Activated naive CD8-positive, alpha-beta T cell treated with anti-CD3 and anti-CD28 coated beads, Interleukin-2, amount 10 ng/mL, durations not matched to agents 7 days and 5 days (primary cell): ENCODE results near the gene CD99L2. TPM values are rescaled to one million over a fixed set of nuclear protein-coding genes. Genes with fewer than 3 reads are reported as not detected.
"Not testable (repeated sequence)": the region's sequence is repeated elsewhere in the genome, so short reads cannot be mapped to it uniquely, and the experiment has no call there.

Source experiments
- ATAC-seq: fragments of 150-1000 bp; cut with Tn5 transposase; one replicate; pipeline ENCODE4 v1.10.0; 2021; ENCODE audit warnings: low read depth, moderate library complexity
- POLR2A ChIA-PET: fragments of 350-600 bp; sonication (Branson Sonifier 250); formaldehyde crosslinking; loops from one replicate; lab custom pipeline; 2021; ENCODE audit warnings: antibody characterized with exemption; lab: Charles Lee
- DNase-seq: peaks from one replicate; pipeline ENCODE4 v3.0.0; 2021
- H3K27ac Mint-ChIP-seq: one replicate; pipeline ENCODE4 v1.8.0; 2022; ENCODE audit warnings: mild to moderate bottlenecking, mixed read lengths
- H3K27me3 Mint-ChIP-seq: one replicate; pipeline ENCODE4 v1.8.0; 2022; ENCODE audit warnings: mild to moderate bottlenecking, moderate library complexity, mixed read lengths
- H3K36me3 Mint-ChIP-seq: one replicate; pipeline ENCODE4 v1.8.0; 2021; ENCODE audit warnings: mild to moderate bottlenecking, mixed read lengths
- H3K4me1 Mint-ChIP-seq: one replicate; pipeline ENCODE4 v1.8.0; 2021; ENCODE audit warnings: mixed read lengths
- H3K4me3 Mint-ChIP-seq: one replicate; pipeline ENCODE4 v1.8.0; 2022; ENCODE audit warnings: mild to moderate bottlenecking, moderate library complexity, mixed read lengths
- H3K9me3 Mint-ChIP-seq: one replicate; pipeline ENCODE4 v1.8.0; 2021; ENCODE audit warnings: mixed read lengths
- total RNA-seq, 2 experiments: library from RNA; stranded (reverse); gene quantifications; one replicate each; pipeline ENCODE4 v1.2.3, GENCODE V29; 2021

The CD99L2 gene
- total RNA-seq, 2 experiments from 2014 or later, result 18.5 to 19.6 TPM

DNA sequence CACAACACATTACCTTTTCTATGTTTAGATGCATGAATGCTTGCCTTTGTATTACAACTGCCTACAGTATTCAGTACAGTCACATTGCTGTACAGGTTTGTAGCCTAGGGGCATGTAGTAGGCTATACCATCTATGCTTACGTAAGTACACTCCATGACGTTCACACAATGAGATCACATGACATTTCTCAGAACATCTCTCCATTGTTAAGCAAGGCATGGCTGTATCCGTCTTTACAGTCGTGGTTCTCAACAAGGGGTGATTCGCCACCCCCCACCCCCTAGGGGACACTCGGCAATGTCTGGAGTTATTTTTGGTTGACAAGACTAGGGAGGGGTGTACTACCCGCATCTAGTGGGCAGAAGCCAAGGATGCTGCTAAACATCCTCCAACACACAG is 12.1 kb downstream of the CD99L2 start:
- Mint-ChIP-seq H3K4me3 (no peak overlapping the region), H3K4me1 (peaks cover 5% of the 10 kb centered on the region), H3K27me3 (no peaks in the 10 kb centered on the region), H3K36me3 (peaks cover 2% of the 10 kb centered on the region), H3K27ac (no peak overlapping the region), H3K9me3 (no peaks in the 10 kb centered on the region)
- no peak for ATAC-seq
- no peak for DNase-seq
- POLR2A ChIA-PET, result no interaction called here

GRCh38 chrX:150880808-150881165 is 17.7 kb downstream of the CD99L2 start:
- Mint-ChIP-seq H3K27me3 (no peaks in the 10 kb centered on the region), H3K27ac (peak overlapping the region; percentile 79), H3K4me3 (peak overlapping the region; percentile 55), H3K4me1 (peaks cover 27% of the 10 kb centered on the region), H3K36me3 (peaks cover 10% of the 10 kb centered on the region), H3K9me3 (peaks cover 2% of the 10 kb centered on the region)
- DNase-seq, result no peak
- ATAC-seq, result peak; percentile 89
- POLR2A ChIA-PET, result interaction anchor here (1.4 to 1.6 kb wide), 3 partner anchors 17 to 102 kb away, joined by 4 to 5 read pairs (median 4); partner anchors contain the start of gene HMGB3

- POLR2A ChIA-PET, result interaction anchor here (0.6 to 1.6 kb wide), 7 partner anchors 12 to 105 kb away, joined by 3 to 10 read pairs (median 4); partner anchors contain the start of gene HMGB3
- ATAC-seq, result peak; percentile 68
- Mint-ChIP-seq H3K27ac (peak overlapping the region; percentile 79), H3K4me1 (peaks cover 27% of the 10 kb centered on the region), H3K27me3 (no peaks in the 10 kb centered on the region), H3K9me3 (peaks cover 3% of the 10 kb centered on the region), H3K36me3 (peaks cover 16% of the 10 kb centered on the region), H3K4me3 (peak overlapping the region; percentile 55)
- no peak for DNase-seq
These were observed 18.3 kb downstream of the CD99L2 start for GRCh38 chrX:150879855-150880807.

DNA sequence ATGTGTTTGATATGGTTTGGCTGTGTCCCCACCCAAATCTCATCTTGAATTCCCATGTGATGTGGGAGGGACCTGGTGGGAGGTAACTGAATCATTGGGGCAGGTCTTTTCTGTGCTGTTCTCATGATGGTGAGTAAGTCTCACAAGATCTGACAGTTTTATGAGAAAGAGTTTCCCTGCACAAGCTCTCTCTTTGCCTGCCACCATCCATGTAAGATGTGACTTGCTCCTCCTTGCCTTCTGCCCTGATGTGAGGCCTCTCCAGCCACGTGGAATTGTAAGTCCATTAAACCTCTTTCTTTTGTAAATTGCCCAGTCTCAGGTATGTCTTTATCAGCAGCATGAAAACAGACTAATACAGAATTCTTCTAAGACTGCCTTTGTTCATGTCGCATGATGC is 22.8 kb downstream of the CD99L2 start:
- H3K27ac Mint-ChIP-seq, POLR2A ChIA-PET, H3K4me3 Mint-ChIP-seq: not testable (repeated sequence)

GRCh38 chrX:150874448-150874847 is 24.0 kb downstream of the CD99L2 start:
- POLR2A ChIA-PET, result no interaction called here
- Mint-ChIP-seq H3K4me1 (peaks cover 22% of the 10 kb centered on the region), H3K9me3 (peaks cover 4% of the 10 kb centered on the region)

More for the DNA sequence above, 22.8 kb downstream of the CD99L2 start:
- H3K27me3 Mint-ChIP-seq, H3K9me3 Mint-ChIP-seq, ATAC-seq, DNase-seq: not testable (repeated sequence)
- Mint-ChIP-seq H3K36me3 (peaks cover 27% of the 10 kb centered on the region), H3K4me1 (peaks cover 32% of the 10 kb centered on the region)

DNA sequence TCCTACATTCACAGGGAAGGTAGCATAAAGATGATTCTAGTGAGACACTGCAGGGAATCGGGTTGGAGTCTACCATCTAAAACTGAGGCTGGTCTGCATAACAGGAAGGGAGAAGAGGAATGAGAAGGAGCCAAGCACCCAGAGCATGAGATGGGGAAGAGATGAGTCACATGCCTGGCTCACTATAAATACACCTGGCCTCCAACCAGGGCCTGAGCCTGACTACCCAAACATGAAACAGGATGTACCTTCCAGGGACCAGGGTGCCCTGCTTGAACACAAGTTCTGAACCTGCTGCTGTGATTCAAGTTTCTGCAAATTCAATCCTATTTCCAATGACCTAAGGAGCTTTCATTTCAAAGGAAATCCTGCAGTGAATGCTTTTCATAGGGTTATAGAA is 24.9 kb downstream of the CD99L2 start:
- Mint-ChIP-seq H3K27me3 (no peaks in the 10 kb centered on the region), H3K27ac (peak overlapping the region; percentile 43), H3K36me3 (peaks cover 23% of the 10 kb centered on the region), H3K4me1 (peaks cover 25% of the 10 kb centered on the region), H3K4me3 (no peak overlapping the region), H3K9me3 (peaks cover 4% of the 10 kb centered on the region)
- ATAC-seq (peak; percentile 45), DNase-seq (no peak)
- POLR2A ChIA-PET, result no interaction called here

More at GRCh38 chrX:150874448-150874847, 24.0 kb downstream of the CD99L2 start:
- no peak for ATAC-seq
- no peak for DNase-seq
- no peak overlapping the region for H3K27ac Mint-ChIP-seq
- no peak overlapping the region for H3K4me3 Mint-ChIP-seq
- H3K27me3 Mint-ChIP-seq, result no peaks in the 10 kb centered on the region
- peaks cover 27% of the 10 kb centered on the region for H3K36me3 Mint-ChIP-seq

GRCh38 chrX:150872773-150873336 is 25.6 kb downstream of the CD99L2 start:
- POLR2A ChIA-PET, result interaction anchor here (0.9 kb wide), 1 partner anchor 18 kb away, joined by 5 read pairs; no protein-coding TSS in a partner anchor
- Mint-ChIP-seq H3K9me3 (peaks cover 4% of the 10 kb centered on the region), H3K27me3 (no peaks in the 10 kb centered on the region), H3K27ac (no peak overlapping the region), H3K36me3 (peaks cover 23% of the 10 kb centered on the region), H3K4me1 (peaks cover 27% of the 10 kb centered on the region), H3K4me3 (no peak overlapping the region)
- DNase-seq (no peak), ATAC-seq (no peak)

DNA sequence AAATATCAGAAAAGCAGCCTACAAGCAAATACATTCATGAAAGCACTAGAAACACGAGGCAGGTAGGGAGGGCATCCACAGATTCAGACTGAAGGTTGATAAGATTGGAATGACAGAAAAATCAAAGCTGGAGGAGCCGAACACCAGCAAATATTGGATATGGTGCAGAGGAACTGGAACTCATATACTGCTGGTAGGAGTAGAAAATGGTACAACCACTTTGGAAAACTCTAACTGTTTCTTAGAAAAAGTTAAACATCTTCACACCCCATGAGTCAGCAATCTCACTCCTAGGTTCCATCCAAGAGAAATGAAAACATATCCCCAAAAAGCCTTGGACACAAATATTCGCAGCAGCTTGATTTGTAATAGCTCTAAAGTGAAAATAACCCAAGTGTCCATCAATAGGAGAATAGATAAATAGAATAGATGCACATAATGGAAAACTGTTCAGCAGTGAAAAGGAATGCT is 27.1 kb downstream of the CD99L2 start:
- no peak overlapping the region for H3K27ac Mint-ChIP-seq
- H3K36me3 Mint-ChIP-seq, result peaks cover 21% of the 10 kb centered on the region
- H3K9me3 Mint-ChIP-seq, result peaks cover 4% of the 10 kb centered on the region
- H3K4me3 Mint-ChIP-seq, result no peak overlapping the region
- H3K4me1 Mint-ChIP-seq, result peaks cover 27% of the 10 kb centered on the region
- ATAC-seq, result no peak
- DNase-seq, result no peak
- H3K27me3 Mint-ChIP-seq, result no peaks in the 10 kb centered on the region
- POLR2A ChIA-PET, result interaction anchor here (0.5 to 0.6 kb wide), 2 partner anchors 11 to 37 kb away, joined by 3 to 6 read pairs; no protein-coding TSS in a partner anchor

- peaks cover 2% of the 10 kb centered on the region for H3K9me3 Mint-ChIP-seq
- H3K4me3 Mint-ChIP-seq, result no peak overlapping the region
- no peak for DNase-seq
- no peak overlapping the region for H3K27ac Mint-ChIP-seq
- POLR2A ChIA-PET, result interaction anchor here (0.5 kb wide), 1 partner anchor 37 kb away, joined by 3 read pairs; no protein-coding TSS in a partner anchor
- ATAC-seq, result no peak
- H3K36me3 Mint-ChIP-seq, result peaks cover 16% of the 10 kb centered on the region
- H3K27me3 Mint-ChIP-seq, result no peaks in the 10 kb centered on the region
- H3K4me1 Mint-ChIP-seq, result peaks cover 27% of the 10 kb centered on the region
These were observed 27.8 kb downstream of the CD99L2 start for GRCh38 chrX:150870487-150871340.

DNA sequence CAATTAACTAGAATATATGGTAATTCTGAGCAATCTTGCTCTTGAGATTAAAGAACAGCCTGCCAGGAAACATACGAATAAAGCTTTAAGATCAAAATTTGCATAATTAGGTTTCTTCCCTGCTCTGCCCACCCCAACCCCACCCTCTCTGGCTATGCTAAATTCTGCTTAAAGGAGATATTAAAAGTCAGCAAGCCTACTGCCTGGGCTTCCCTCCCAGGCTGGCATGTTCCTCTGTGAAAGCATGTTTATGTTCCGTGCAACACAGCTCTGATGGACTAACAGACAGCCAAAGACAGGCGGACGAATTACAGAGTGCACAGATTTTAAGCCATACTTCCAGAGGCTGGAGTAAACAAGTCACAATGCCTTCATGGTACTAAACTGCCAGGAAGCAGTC is 28.4 kb downstream of the CD99L2 start:
- no peak for ATAC-seq
- H3K36me3 Mint-ChIP-seq, result peaks cover 12% of the 10 kb centered on the region

DNA sequence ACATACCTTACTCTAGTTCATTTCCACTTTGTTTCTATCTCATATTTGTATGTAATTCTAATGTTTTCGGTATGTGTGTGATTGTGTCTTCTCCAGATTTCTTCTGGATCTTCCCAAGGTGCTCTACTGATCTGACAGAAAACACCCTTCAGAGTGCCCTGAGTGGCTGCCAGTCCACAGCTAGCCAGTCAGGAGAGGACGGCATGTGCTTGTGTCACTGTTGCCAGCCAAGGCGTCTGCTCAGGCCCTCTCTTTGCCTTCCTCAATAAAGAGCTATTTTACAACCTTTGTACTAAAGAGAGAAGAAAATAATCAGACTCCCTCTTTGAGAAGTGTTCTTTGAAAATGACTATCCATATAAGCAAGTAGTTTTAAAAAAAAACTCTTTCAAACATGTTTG is 29.0 kb downstream of the CD99L2 start:
- peaks cover 12% of the 10 kb centered on the region for H3K36me3 Mint-ChIP-seq
- POLR2A ChIA-PET, result no interaction called here
- H3K27me3 Mint-ChIP-seq, result no peaks in the 10 kb centered on the region
- H3K27ac Mint-ChIP-seq, result no peak overlapping the region
- H3K9me3 Mint-ChIP-seq, result peaks cover 1% of the 10 kb centered on the region
- H3K4me1 Mint-ChIP-seq, result peaks cover 23% of the 10 kb centered on the region
- H3K4me3 Mint-ChIP-seq, result no peak overlapping the region
- DNase-seq, result no peak
- no peak for ATAC-seq

More for the DNA sequence above, 28.4 kb downstream of the CD99L2 start:
- H3K4me3 Mint-ChIP-seq, result no peak overlapping the region
- H3K9me3 Mint-ChIP-seq, result peaks cover 1% of the 10 kb centered on the region
- no peak for DNase-seq
- POLR2A ChIA-PET, result no interaction called here
- no peak overlapping the region for H3K27ac Mint-ChIP-seq
- peaks cover 27% of the 10 kb centered on the region for H3K4me1 Mint-ChIP-seq
- no peaks in the 10 kb centered on the region for H3K27me3 Mint-ChIP-seq

GRCh38 chrX:150868625-150869024 is 29.8 kb downstream of the CD99L2 start:
- Mint-ChIP-seq H3K9me3 (no peaks in the 10 kb centered on the region), H3K4me1 (peaks cover 17% of the 10 kb centered on the region), H3K27ac (no peak overlapping the region), H3K4me3 (no peak overlapping the region), H3K27me3 (no peaks in the 10 kb centered on the region), H3K36me3 (peaks cover 9% of the 10 kb centered on the region)
- no peak for ATAC-seq
- DNase-seq, result no peak
- POLR2A ChIA-PET, result interaction anchor here (0.6 kb wide), 1 partner anchor 11 kb away, joined by 10 read pairs; no protein-coding TSS in a partner anchor
